ENCODE results near the gene OST4. TPM values are rescaled to one million over a fixed set of nuclear protein-coding genes. Genes with fewer than 3 reads are reported as not detected.

OST4 gene
- total and polyA plus RNA-seq, 10 of the 15 experiments (the other 5 are each of a cell fraction or from before 2014, with no cell fraction given), result 270 to 1,543 (median 523) TPM

- peak; percentile 64; the same call in 1 of the 2 replicates for TF ChIP-seq NKRF (conservative IDR thresholded peaks at IDR 0.05)
- no peak for TF ChIP-seq SMAD1 (IDR thresholded peaks at IDR 0.05; ENCODE audit: low read depth, partially characterized antibody)
- TF ChIP-seq BACH1 (IDR thresholded peaks at IDR 0.05; ENCODE audit: borderline replicate concordance), result peak; percentile 82; the same call in 1 of the 2 replicates
- TF ChIP-seq CHD2 (IDR thresholded peaks at IDR 0.05; ENCODE audit: borderline replicate concordance, low read depth, low read length), result peak; percentile 50; the same call in 1 of the 2 replicates
- peak; percentile 67; the same call in 1 of the 2 replicates for TF ChIP-seq MAX (IDR thresholded peaks at IDR 0.05; ENCODE audit: low read depth, low read length)
- peak; percentile 45 for TF ChIP-seq RUNX3 (IDR thresholded peaks at IDR 0.05; ENCODE audit: low read length)
- peak; percentile 86; the same call in 1 of the 2 replicates for TF ChIP-seq CHD1 (IDR thresholded peaks at IDR 0.05; ENCODE audit: low read depth, low read length)
- no peak for TF ChIP-seq RCOR1 (conservative IDR thresholded peaks at IDR 0.05; ENCODE audit: low read depth, low read length)
- 0 out of 2 replicates have a peak, but pooled peaks have one; percentile 53 for TF ChIP-seq DPF2 (IDR thresholded peaks at IDR 0.05)
- TF ChIP-seq FOXK2 (IDR thresholded peaks at IDR 0.05), result no peak
- no peak for TF ChIP-seq ATF2 (IDR thresholded peaks at IDR 0.05; ENCODE audit: low read length)
- peak; percentile 85 for TF ChIP-seq GATAD2B (conservative IDR thresholded peaks at IDR 0.05; ENCODE audit: low read depth)
- TF ChIP-seq SP1 (IDR thresholded peaks at IDR 0.05; ENCODE audit: low read depth, low read length), result no peak
- TF ChIP-seq ZNF622 (IDR thresholded peaks at IDR 0.05), result no peak
- no peak for TF ChIP-seq RELA (IDR thresholded peaks at IDR 0.05; ENCODE audit: borderline replicate concordance, partially characterized antibody)
- peak; percentile 89 for TF ChIP-seq HCFC1 (IDR thresholded peaks at IDR 0.05; ENCODE audit: low read length)
- TF ChIP-seq EZH2 (IDR thresholded peaks at IDR 0.05; ENCODE audit: borderline replicate concordance, control insufficient read depth, low read depth, low read length), result no peak
- TF ChIP-seq IKZF2 (IDR thresholded peaks at IDR 0.05), result 0 out of 4 replicates have a peak, but pooled peaks of 1 of the 2 experiments have one; percentile 9
- peak; percentile 64; the same call in 1 of the 2 replicates for TF ChIP-seq NR2F1 (conservative IDR thresholded peaks at IDR 0.05)
- TF ChIP-seq E4F1 (IDR thresholded peaks at IDR 0.05; ENCODE audit: borderline replicate concordance, partially characterized antibody), result peak; percentile 4
- peak; percentile 85 for TF ChIP-seq SIX5 (IDR thresholded peaks at IDR 0.05; ENCODE audit: low read depth, low read length, severe bottlenecking)
- no peak for TF ChIP-seq CBFB (IDR thresholded peaks at IDR 0.05; ENCODE audit: low read depth)
- no peak for TF ChIP-seq SUPT20H (IDR thresholded peaks at IDR 0.05; ENCODE audit: borderline replicate concordance, control insufficient read depth, low read depth, low read length)
These were observed 38.8 kb downstream of the OST4 start, which contains the start of gene TMEM214 (continued) for GRCh38 chr2:27032495-27033252.
